ENCODE results near the gene FARS2. TPM values are rescaled to one million over a fixed set of nuclear protein-coding genes. Genes with fewer than 3 reads are reported as not detected.

FARS2 gene
- total RNA-seq, 6 donors from 2014 or later: 16.4 to 34.6 (median 19.9) TPM

GRCh38 chr6:5811997-5812396, 550.7 kb downstream of the FARS2 start:
- Histone ChIP-seq H3K4me3 (no peak overlapping the region), H3K27me3 (no peaks in the 10 kb centered on the region), H3K4me1 (no peaks in the 10 kb centered on the region), H3K27ac (no peak overlapping the region), H3K9me3 (peaks cover 0 to under 1% (median 0%) of the 10 kb centered on the region in 4 donors), H3K36me3 (no peaks in the 10 kb centered on the region)
- DNase-seq (no peak), ATAC-seq (ENCODE audit: low FRiP score in 2 of 2) (no peak)
- TF ChIP-seq, protein P1, sequence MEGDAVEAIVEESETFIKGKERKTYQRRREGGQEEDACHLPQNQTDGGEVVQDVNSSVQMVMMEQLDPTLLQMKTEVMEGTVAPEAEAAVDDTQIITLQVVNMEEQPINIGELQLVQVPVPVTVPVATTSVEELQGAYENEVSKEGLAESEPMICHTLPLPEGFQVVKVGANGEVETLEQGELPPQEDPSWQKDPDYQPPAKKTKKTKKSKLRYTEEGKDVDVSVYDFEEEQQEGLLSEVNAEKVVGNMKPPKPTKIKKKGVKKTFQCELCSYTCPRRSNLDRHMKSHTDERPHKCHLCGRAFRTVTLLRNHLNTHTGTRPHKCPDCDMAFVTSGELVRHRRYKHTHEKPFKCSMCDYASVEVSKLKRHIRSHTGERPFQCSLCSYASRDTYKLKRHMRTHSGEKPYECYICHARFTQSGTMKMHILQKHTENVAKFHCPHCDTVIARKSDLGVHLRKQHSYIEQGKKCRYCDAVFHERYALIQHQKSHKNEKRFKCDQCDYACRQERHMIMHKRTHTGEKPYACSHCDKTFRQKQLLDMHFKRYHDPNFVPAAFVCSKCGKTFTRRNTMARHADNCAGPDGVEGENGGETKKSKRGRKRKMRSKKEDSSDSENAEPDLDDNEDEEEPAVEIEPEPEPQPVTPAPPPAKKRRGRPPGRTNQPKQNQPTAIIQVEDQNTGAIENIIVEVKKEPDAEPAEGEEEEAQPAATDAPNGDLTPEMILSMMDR (IDR thresholded peaks at IDR 0.05): no peak
- no peak for TF ChIP-seq POLR2A (IDR thresholded peaks at IDR 0.05)
- no peak for TF ChIP-seq EP300 (IDR thresholded peaks at IDR 0.05)
- TF ChIP-seq POLR2AphosphoS5 (IDR thresholded peaks at IDR 0.05): no peak
- WGBS, 2 donors: 95 to 100% methylated on average over 4 of the region's 4 CpGs

DNA sequence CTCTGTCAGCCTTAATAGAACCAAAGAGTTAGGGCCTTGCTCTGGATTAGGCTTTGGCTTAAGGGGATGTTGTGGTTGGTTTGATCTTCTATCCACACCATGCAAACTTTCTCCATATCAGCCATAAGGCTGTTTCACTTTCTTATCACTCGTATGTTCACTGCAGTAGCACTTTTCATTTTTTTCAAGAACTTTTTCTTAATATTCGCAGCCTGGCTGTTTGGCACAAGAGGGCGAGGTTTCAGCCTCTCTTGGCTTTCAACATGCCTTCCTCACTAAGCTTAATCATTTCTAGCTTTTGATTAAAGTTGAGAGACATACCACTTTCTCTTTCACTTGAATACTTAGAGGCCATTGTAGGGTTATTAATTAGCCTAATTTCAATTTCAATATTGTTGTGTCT, 552.3 kb downstream of the FARS2 start:
- no peak overlapping the region for H3K27ac ChIP-seq
- no peaks in the 10 kb centered on the region for H3K4me1 ChIP-seq
- H3K36me3 ChIP-seq: no peaks in the 10 kb centered on the region
- H3K4me3 ChIP-seq: no peak overlapping the region
- no peak for TF ChIP-seq POLR2AphosphoS5 (IDR thresholded peaks at IDR 0.05)
- TF ChIP-seq POLR2A (IDR thresholded peaks at IDR 0.05): no peak
- TF ChIP-seq, protein P1 (IDR thresholded peaks at IDR 0.05): no peak
- no peak for TF ChIP-seq EP300 (IDR thresholded peaks at IDR 0.05)
- no peaks in the 10 kb centered on the region for H3K9me3 ChIP-seq
- H3K27me3 ChIP-seq: no peaks in the 10 kb centered on the region
- ATAC-seq (ENCODE audit: low FRiP score in 2 of 2): no peak
- DNase-seq: no peak
- WGBS, 2 donors: 57 to 64% methylated on average over 3 of the region's 3 CpGs

DNA sequence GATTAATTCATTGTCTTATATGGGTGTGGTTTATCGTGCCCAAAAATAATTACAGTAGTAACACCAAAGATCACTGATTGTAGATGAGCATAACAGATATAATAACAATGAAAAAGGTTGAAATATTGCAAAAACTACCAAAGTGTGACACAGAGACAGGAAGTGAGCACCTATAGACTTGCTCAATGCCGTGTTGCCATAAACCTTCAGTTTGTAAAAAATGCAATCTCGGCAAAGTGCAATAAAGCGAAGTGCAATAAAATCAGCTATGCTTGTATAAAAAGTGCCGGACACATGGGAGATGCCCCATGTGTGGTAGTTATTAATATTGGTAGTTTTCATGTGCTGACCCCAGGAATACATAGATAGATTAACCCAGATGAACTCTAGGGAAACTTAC, 552.8 kb downstream of the FARS2 start:
- Histone ChIP-seq H3K4me3 (no peak overlapping the region), H3K4me1 (no peaks in the 10 kb centered on the region), H3K27ac (no peak overlapping the region), H3K36me3 (no peaks in the 10 kb centered on the region), H3K27me3 (no peaks in the 10 kb centered on the region), H3K9me3 (no peaks in the 10 kb centered on the region)
- no peak for DNase-seq
- TF ChIP-seq EP300 (IDR thresholded peaks at IDR 0.05) (no peak), POLR2A (IDR thresholded peaks at IDR 0.05) (no peak), POLR2AphosphoS5 (IDR thresholded peaks at IDR 0.05) (no peak)
- TF ChIP-seq, protein P1 (IDR thresholded peaks at IDR 0.05): no peak
- no peak for ATAC-seq (ENCODE audit: low FRiP score in 2 of 2)
- WGBS, 2 donors: 88% methylated on average over 5 of the region's 5 CpGs

- Histone ChIP-seq H3K36me3 (no peaks in the 10 kb centered on the region), H3K27ac (no peak overlapping the region), H3K4me3 (no peak overlapping the region), H3K27me3 (no peaks in the 10 kb centered on the region), H3K9me3 (no peaks in the 10 kb centered on the region), H3K4me1 (no peaks in the 10 kb centered on the region)
- ATAC-seq (ENCODE audit: low FRiP score in 2 of 2) (no peak), DNase-seq (no peak)
- TF ChIP-seq EP300 (IDR thresholded peaks at IDR 0.05): no peak
- 71 to 88% methylated on average over 9 of the region's 9 CpGs for WGBS, 2 donors
Observed at GRCh38 chr6:5814901-5815300, 553.6 kb downstream of the FARS2 start.

GRCh38 chr6:5817869-5818268, 556.6 kb downstream of the FARS2 start:
- DNase-seq: no peak
- no peak for ATAC-seq (ENCODE audit: low FRiP score in 2 of 2)
- H3K27ac ChIP-seq: no peak overlapping the region
- H3K4me1 ChIP-seq: no peaks in the 10 kb centered on the region
- H3K27me3 ChIP-seq: no peaks in the 10 kb centered on the region
- TF ChIP-seq EP300 (IDR thresholded peaks at IDR 0.05): no peak
- peaks cover 0 to 5% (median 0%) of the 10 kb centered on the region in 4 donors for H3K9me3 ChIP-seq
- no peak overlapping the region for H3K4me3 ChIP-seq
- no peaks in the 10 kb centered on the region for H3K36me3 ChIP-seq
- WGBS, 2 donors: 92 to 95% methylated on average over 2 to 3 of the region's 3 CpGs

GRCh38 chr6:5818959-5819358, 557.6 kb downstream of the FARS2 start:
- Histone ChIP-seq H3K27ac (no peak overlapping the region), H3K4me1 (no peaks in the 10 kb centered on the region), H3K27me3 (no peaks in the 10 kb centered on the region), H3K4me3 (no peak overlapping the region), H3K36me3 (no peaks in the 10 kb centered on the region), H3K9me3 (peaks cover 0 to 5% (median 0%) of the 10 kb centered on the region in 4 donors)
- WGBS, 2 donors: 66 to 71% methylated on average over 6 of the region's 6 CpGs
- DNase-seq (no peak), ATAC-seq (ENCODE audit: low FRiP score in 2 of 2) (no peak)
- TF ChIP-seq POLR2A (IDR thresholded peaks at IDR 0.05) (no peak), EP300 (IDR thresholded peaks at IDR 0.05) (no peak), POLR2AphosphoS5 (IDR thresholded peaks at IDR 0.05) (no peak)
- TF ChIP-seq, protein P1 (IDR thresholded peaks at IDR 0.05): no peak
